Measurements from ENCODE around the gene DEDD2.
A peak's percentile ranks its signal among the peaks of the same experiment; 100 is the strongest.

The DEDD2 gene

GRCh38 chr19:42248270-42249148 lies 31.0 kb upstream of the DEDD2 start:
- no peak for DNase-seq

- DNase-seq = no peak
Measured at GRCh38 chr19:42247640-42248199, 30.2 kb upstream of the DEDD2 start.

GRCh38 chr19:42246922-42247639 lies 29.6 kb upstream of the DEDD2 start:
- DNase-seq = no peak

GRCh38 chr19:42246143-42246921 lies 28.9 kb upstream of the DEDD2 start:
- DNase-seq = no peak

- DNase-seq = no peak
Measured at GRCh38 chr19:42245231-42245630, 27.8 kb upstream of the DEDD2 start.

GRCh38 chr19:42244347-42245220 lies 27.1 kb upstream of the DEDD2 start:
- peak; percentile 91 for DNase-seq

GRCh38 chr19:42242512-42243409 lies 25.3 kb upstream of the DEDD2 start, which contains the start of gene GSK3A:
Gene GSK3A, minus strand, starts transcription at chr19:42242602. Its CDS starts 137 bp downstream, at chr19:42242465.
- DNase-seq = peak; percentile 96

- peak; percentile 52 for DNase-seq
Measured at GRCh38 chr19:42242069-42242511, 24.6 kb upstream of the DEDD2 start.

- DNase-seq = no peak
Measured at GRCh38 chr19:42241279-42241678, 23.8 kb upstream of the DEDD2 start.

- no peak for DNase-seq
Measured at GRCh38 chr19:42239544-42240220, 22.2 kb upstream of the DEDD2 start.

- DNase-seq = no peak
Measured at GRCh38 chr19:42235181-42235580, 17.7 kb upstream of the DEDD2 start.

GRCh38 chr19:42234364-42234763 lies 16.9 kb upstream of the DEDD2 start:
- no peak for DNase-seq

- DNase-seq = no peak
Measured at GRCh38 chr19:42233678-42234292, 16.3 kb upstream of the DEDD2 start.

GRCh38 chr19:42233106-42233505 lies 15.6 kb upstream of the DEDD2 start:
- no peak for DNase-seq

GRCh38 chr19:42232435-42232834 lies 15.0 kb upstream of the DEDD2 start:
- DNase-seq = no peak

GRCh38 chr19:42230571-42230970 lies 13.1 kb upstream of the DEDD2 start:
- DNase-seq = no peak

- DNase-seq = no peak
Measured at GRCh38 chr19:42229855-42230351, 12.4 kb upstream of the DEDD2 start.

GRCh38 chr19:42229301-42229854 lies 11.9 kb upstream of the DEDD2 start:
- no peak for DNase-seq

GRCh38 chr19:42228641-42229040 lies 11.2 kb upstream of the DEDD2 start:
- no peak for DNase-seq
